OCI-LY7 (cell line): ENCODE measurements around the gene DPH1.

ENCODE experiments used
- EZH2phosphoT487 ChIP-seq: fragments of 200-600 bp; sonication (generic); IDR thresholded peaks from 2 replicates; pipeline ENCODE4 v1.6.1; 2018; ENCODE audit warnings: low read depth, borderline replicate concordance, mild to moderate bottlenecking, mixed run types, antibody characterized with exemption, low read length, moderate library complexity, mixed read lengths
- TF ChIP-seq, protein P1 (sequence below): fragments of 200-600 bp; sonication (generic); conservative IDR thresholded peaks from 2 replicates; pipeline ENCODE4 v1.5.1; 2014; ENCODE audit warnings: mild to moderate bottlenecking, antibody characterized with exemption, low read length, moderate library complexity, mixed read lengths

DNA sequence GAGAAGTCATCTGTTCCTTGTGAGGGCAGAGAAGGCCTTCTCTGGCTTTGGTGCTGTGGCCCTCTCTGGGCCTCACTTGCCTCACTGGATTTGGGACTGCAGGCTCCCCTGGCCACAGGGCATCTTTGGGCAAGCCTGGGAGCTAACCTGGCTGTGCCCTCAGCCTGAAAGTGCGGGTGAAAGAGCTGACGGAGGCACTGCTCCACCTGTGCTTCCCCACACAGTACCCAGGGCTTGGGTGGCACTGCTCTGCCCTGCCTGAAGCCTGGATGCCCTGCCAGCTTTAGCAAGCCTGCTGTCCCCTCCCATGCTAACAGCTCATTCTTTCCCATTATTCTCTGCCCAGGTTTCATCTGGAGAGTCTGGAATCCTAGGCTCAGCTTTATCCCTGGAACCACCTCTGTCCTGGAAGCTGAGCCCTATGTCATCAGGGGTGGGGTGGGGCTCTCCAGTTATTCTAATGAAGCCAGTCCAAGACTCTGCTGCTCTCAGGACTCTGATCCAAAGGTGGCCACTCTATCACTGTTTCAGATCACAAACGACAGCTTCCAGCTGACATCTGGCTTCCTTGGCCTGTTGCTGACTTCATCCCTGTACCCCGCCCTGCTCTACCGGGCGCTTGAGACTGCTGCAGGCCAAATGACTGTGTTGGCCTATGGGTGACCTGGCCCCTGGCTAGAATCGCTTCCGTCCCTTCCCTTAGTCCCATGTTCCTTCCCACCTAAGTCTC, 54.2 kb downstream of the DPH1 start:
- TF ChIP-seq, protein P1, sequence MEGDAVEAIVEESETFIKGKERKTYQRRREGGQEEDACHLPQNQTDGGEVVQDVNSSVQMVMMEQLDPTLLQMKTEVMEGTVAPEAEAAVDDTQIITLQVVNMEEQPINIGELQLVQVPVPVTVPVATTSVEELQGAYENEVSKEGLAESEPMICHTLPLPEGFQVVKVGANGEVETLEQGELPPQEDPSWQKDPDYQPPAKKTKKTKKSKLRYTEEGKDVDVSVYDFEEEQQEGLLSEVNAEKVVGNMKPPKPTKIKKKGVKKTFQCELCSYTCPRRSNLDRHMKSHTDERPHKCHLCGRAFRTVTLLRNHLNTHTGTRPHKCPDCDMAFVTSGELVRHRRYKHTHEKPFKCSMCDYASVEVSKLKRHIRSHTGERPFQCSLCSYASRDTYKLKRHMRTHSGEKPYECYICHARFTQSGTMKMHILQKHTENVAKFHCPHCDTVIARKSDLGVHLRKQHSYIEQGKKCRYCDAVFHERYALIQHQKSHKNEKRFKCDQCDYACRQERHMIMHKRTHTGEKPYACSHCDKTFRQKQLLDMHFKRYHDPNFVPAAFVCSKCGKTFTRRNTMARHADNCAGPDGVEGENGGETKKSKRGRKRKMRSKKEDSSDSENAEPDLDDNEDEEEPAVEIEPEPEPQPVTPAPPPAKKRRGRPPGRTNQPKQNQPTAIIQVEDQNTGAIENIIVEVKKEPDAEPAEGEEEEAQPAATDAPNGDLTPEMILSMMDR = no peak
- no peak for TF ChIP-seq EZH2phosphoT487
